ENCODE measurements around the gene RALGAPA1.

GRCh38 chr14:35742442-35742841, 66.7 kb downstream of the RALGAPA1 start:
- no peak for TF ChIP-seq POLR2A (IDR thresholded peaks at IDR 0.05)
- TF ChIP-seq, protein P1, sequence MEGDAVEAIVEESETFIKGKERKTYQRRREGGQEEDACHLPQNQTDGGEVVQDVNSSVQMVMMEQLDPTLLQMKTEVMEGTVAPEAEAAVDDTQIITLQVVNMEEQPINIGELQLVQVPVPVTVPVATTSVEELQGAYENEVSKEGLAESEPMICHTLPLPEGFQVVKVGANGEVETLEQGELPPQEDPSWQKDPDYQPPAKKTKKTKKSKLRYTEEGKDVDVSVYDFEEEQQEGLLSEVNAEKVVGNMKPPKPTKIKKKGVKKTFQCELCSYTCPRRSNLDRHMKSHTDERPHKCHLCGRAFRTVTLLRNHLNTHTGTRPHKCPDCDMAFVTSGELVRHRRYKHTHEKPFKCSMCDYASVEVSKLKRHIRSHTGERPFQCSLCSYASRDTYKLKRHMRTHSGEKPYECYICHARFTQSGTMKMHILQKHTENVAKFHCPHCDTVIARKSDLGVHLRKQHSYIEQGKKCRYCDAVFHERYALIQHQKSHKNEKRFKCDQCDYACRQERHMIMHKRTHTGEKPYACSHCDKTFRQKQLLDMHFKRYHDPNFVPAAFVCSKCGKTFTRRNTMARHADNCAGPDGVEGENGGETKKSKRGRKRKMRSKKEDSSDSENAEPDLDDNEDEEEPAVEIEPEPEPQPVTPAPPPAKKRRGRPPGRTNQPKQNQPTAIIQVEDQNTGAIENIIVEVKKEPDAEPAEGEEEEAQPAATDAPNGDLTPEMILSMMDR (IDR thresholded peaks at IDR 0.05), result no peak
